NCI-H1092 treated with DMSO at 0.1 percent for 48 hours (cell line): ENCODE data around the gene ABI3BP.
"Not testable (repeated sequence)": the region's sequence is repeated elsewhere in the genome, so short reads cannot be mapped to it uniquely, and the experiment has no call there.

ENCODE experiments used
- DNase-seq: peaks from one replicate; lab custom pipeline; 2025; lab: John Stamatoyannopoulos, UW

ABI3BP gene

DNA sequence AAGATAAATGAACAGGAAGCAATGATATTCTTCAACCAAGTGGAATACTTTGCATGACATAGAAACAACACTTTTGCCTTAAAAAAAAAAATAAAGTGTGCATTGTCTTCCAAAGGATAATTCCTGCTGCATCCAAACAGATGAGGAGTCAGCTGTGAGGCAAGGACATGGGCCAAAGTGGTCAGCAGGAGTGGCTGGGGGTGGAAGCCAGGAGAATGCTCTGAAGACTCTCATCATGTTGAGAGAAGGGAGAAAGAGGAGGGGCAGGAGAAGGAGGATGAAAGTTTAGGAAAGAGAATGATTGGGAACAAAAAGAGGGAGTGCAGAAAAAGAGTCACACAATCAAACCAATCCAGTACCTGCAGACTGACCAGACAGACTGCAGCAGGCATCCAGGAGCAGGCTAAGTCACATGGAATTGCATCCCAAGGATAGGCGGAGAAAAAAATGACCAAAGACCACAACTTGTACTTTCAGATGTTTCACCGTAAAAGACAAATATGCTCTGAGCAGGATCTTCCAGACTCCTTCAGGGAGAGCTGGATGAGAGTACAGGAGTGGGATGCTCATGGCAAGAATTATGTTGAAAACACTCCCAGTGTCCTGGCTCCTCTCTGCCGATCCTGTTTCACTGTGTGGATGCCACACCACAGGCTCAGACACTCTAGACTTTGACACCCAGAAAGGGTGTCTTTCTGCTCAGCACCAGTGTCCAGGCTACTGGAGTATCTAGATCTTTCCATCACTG lies 11.9 kb downstream of the ABI3BP start:
- DNase-seq = no peak

GRCh38 chr3:100978011-100978659 lies 15.1 kb downstream of the ABI3BP start:
- DNase-seq = no peak

- no peak for DNase-seq
These were observed 16.6 kb downstream of the ABI3BP start for GRCh38 chr3:100976611-100977010.

DNA sequence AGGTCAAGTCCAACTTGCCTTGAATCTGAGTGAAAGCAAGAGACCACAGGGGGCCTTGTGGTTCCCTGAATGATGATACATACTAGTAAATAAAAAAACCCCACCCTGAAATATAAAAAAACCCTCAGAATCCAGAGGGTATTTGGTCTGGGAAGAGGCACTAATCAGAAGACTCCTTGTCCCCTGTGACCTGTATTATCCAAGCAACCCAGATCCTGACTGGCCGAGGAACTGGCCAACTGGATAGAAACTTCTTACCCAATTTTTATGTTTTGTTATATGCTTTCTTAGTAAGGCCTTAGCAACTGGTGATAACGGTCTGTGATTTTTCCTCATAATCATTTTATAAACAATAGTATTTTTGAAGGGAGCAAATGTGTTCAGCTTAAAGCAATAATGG lies 17.5 kb downstream of the ABI3BP start:
- DNase-seq = no peak

DNA sequence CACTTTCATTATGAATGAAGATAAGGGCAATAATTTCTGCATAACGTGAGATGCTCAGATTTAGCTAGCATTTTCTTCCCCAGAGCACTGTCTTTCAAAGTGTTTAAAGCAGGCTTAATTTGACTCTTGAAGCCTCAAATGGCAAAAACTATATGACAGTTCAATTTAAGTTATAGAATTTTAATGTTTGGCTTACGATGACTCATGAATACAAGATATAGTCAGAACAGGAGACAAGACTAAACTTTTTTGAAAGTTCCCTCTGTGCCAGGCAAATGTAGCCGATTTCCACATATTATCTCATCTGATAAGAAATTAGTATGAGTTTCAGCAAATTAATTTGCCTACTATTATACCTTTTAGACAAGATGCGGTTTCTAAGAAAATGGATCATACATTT lies 19.6 kb downstream of the ABI3BP start:
- DNase-seq = no peak

- DNase-seq = no peak
These were observed 20.4 kb downstream of the ABI3BP start for GRCh38 chr3:100972867-100973266.

GRCh38 chr3:100972301-100972844 lies 20.8 kb downstream of the ABI3BP start:
- no peak for DNase-seq

DNA sequence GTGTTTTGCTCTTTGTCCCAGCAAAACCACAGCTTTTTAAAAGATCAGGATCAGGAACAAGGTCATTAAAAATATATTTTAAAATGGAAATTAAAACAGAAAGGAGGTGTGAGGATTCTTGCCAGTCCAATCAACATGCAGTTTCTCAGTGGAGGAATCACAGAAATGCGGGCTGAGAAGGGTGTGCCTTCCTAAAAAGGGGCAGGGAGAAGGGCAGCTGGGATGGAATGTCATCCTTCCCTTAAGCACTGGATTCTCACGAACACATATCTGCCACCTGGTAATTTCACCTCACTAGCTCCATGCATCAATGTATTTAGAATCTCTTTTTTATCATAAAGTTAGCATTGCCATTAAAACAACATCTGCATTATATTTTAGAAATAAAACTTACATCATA lies 21.4 kb downstream of the ABI3BP start:
- no peak for DNase-seq

- no peak for DNase-seq
These were observed 22.7 kb downstream of the ABI3BP start for GRCh38 chr3:100970477-100970990.

- DNase-seq = no peak
These were observed 24.0 kb downstream of the ABI3BP start for GRCh38 chr3:100968932-100969906.

DNA sequence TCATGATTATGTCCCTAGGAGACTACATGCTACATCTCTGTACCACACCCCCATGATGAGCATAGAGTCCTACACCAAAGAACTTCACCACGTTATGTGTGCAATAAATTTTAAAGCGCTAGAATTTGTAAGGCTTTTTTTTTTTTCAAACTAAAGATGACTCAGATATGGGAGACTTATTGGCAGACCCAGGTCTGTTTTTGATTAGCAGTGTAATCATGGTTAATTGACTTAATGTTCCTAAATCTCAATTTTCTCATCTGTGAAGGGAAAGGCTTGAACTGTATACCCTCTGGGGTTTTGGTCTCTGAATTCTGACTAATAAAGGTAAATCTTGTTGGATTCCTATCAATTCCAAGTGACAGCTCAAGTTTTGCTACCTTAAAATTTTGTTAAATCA lies 26.4 kb downstream of the ABI3BP start:
- DNase-seq = no peak

DNA sequence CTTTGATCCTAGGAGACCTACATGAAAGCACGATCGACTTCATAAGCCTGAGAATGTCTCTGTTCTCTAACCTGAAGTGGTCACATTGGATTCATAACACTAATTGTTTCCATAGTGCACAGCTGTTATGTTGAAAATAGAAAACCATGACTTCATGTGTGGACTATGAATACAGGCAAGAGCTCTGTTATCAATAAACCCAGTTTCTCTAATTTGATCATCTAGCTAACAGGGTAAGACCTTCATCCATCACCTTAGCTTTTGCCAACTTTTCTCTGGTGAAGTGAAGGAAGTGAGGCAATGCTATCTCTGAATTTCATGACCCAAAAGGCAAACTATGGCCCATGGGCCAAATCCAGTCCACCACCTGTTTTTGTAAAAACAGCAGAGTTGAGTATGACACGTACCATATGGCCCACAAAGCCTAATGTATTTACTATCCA lies 27.2 kb downstream of the ABI3BP start:
- DNase-seq = no peak

GRCh38 chr3:100963041-100963440 lies 30.2 kb downstream of the ABI3BP start:
- DNase-seq = no peak

- DNase-seq = no peak
These were observed 35.8 kb downstream of the ABI3BP start for GRCh38 chr3:100957261-100957986.

DNA sequence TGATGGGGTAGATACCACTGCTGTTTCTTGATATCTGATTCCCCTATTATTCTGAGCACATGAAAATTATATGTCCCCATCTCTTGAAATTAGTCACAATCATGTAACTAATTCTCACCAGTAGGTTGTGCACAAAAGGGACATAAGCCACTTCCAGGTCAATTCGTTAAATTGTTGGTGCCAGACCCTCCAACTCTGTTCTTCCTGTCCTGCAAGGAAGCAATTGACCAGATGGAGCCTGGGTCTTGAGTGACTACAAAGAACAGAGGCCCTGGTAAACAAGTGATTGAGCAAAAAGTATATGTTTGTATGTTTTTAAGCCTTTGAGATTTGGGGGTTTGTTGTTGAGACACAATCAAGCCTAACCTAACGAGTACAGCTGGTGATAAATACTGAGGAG lies 36.9 kb downstream of the ABI3BP start:
- DNase-seq = no peak

- no peak for DNase-seq
These were observed 38.2 kb downstream of the ABI3BP start for GRCh38 chr3:100954990-100955389.

GRCh38 chr3:100954199-100954935 lies 38.9 kb downstream of the ABI3BP start:
- no peak for DNase-seq

DNA sequence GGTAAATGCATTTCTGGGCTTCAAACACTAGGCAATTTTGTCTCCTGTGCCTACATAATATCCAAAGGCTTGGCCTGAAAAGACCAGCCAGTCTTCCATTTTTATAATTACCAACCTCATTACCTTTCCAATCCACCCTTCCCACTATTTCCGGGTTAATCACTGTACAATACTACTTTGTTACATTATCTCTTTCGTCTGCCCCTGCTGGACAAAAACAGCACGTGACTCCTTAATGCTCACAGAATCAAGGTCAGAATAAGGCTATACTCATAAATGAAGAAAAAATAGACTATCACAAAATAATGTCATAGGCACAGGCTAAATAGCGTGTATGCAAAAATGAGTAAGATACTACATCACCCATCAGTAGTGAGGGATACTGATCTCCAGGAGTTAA lies 40.1 kb downstream of the ABI3BP start:
- no peak for DNase-seq

DNA sequence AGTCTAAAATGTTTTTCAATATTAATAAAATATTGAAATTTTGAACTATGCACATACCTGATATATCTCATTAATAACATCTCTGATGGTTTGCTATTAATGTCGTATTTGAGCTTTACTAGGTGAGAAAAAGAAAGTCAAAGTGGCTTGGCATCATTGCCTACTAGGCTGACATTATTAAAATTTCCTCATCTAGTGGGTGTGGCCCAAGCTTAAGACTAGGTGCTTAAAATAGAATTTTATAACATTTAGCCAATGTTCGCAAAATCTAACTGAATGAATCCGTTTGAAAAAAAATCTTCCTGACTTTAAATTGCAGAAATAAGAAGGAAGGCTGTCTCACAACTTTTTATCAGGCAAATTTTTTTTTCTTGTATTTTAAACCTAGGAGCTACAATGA lies 46.1 kb downstream of the ABI3BP start:
- no peak for DNase-seq

DNA sequence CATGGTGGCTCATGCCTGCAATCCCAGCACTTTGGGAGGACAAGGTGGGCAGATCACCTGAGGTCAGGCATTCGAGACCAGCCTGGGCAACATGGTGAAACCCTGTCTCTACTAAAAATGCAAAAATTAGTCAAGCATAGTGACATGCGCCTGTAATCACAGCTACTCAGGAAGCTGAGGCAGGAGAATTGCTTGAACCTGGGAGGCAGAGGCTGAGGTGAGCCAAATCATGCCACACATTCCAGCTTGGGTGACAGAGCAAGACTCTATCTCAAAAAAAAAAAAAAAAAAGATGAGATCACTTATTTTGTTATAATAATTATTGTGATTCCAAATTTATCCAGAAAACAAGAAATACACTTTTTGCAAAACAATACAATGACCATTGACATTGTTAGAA lies 47.1 kb downstream of the ABI3BP start:
- not testable (repeated sequence) for DNase-seq

DNA sequence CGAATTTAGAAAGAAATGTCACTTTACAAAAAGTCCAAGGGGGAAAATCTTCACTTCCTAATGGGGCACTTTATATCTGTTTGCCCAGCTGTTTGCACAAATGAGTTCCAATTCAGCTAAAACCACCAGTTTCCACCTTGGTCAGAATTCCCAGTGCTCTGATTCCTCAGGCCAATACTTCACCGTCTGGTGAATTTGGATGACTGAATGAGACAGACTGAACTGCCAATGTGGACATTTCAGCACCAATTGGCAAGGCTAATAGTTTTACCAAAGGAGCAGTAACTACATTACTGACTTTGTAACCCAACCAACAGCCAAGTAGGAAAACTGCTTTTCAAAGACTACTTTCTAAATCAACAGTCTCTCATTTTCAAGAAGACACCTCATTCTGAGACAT lies 51.8 kb downstream of the ABI3BP start:
- no peak for DNase-seq
